ENCODE results near the gene MEPCE.

The MEPCE gene

GRCh38 chr7:100457033-100457432, 27.4 kb downstream of the MEPCE start:
- TF ChIP-seq CTCF (IDR thresholded peaks at IDR 0.05; ENCODE audit: extremely low read depth, missing control alignments), result no peak
- DNase-seq (ENCODE audit: low spot score), result no peak

GRCh38 chr7:100464210-100464660, 34.6 kb downstream of the MEPCE start, which contains the start of gene SPACDR:
TSS of gene SPACDR (minus strand) at chr7:100464260. CDS start at chr7:100464025, 235 bp downstream.
- DNase-seq (ENCODE audit: low spot score), result no peak
- TF ChIP-seq CTCF (IDR thresholded peaks at IDR 0.05; ENCODE audit: extremely low read depth, missing control alignments), result no peak

GRCh38 chr7:100464791-100465190, 35.2 kb downstream of the MEPCE start:
- DNase-seq (ENCODE audit: low spot score), result no peak
- no peak for TF ChIP-seq CTCF (IDR thresholded peaks at IDR 0.05; ENCODE audit: extremely low read depth, missing control alignments)

- no peak for DNase-seq (ENCODE audit: low spot score)
- no peak for TF ChIP-seq CTCF (IDR thresholded peaks at IDR 0.05; ENCODE audit: extremely low read depth, missing control alignments)
Observed at GRCh38 chr7:100465299-100465698, 35.7 kb downstream of the MEPCE start.

- DNase-seq (ENCODE audit: low spot score), result peak; percentile 61
Observed at GRCh38 chr7:100465702-100466311, 36.2 kb downstream of the MEPCE start.

GRCh38 chr7:100466653-100467605, 37.3 kb downstream of the MEPCE start:
- DNase-seq (ENCODE audit: low spot score), result no peak
- no peak for TF ChIP-seq CTCF (IDR thresholded peaks at IDR 0.05; ENCODE audit: extremely low read depth, missing control alignments)

More at GRCh38 chr7:100465702-100466311, 36.2 kb downstream of the MEPCE start:
- no peak for TF ChIP-seq CTCF (IDR thresholded peaks at IDR 0.05; ENCODE audit: extremely low read depth, missing control alignments)

Data from GM20000 (cell line).